DOHH2 (cell line): ENCODE measurements around the gene VILL.
"Not testable (repeated sequence)": the region's sequence is repeated elsewhere in the genome, so short reads cannot be mapped to it uniquely, and the experiment has no call there.

ENCODE experiments used
- CTCF ChIP-seq: fragments of 200-600 bp; sonication (generic); IDR thresholded peaks from one replicate; pipeline ENCODE4 v1.5.1; 2014; ENCODE audit warnings: antibody characterized with exemption, mild to moderate bottlenecking, low read depth, low read length; ENCODE audit not compliant: poor library complexity, severe bottlenecking
- EZH2phosphoT487 ChIP-seq: fragments of 200-600 bp; sonication (generic); IDR thresholded peaks from 2 replicates; pipeline ENCODE4 v1.6.1; 2017; ENCODE audit warnings: borderline replicate concordance, mild to moderate bottlenecking, antibody characterized with exemption, low read length, moderate library complexity, mixed read lengths

- not testable (repeated sequence) for TF ChIP-seq CTCF, EZH2phosphoT487
Measured at GRCh38 chr3:38053286-38053685, 62.7 kb downstream of the VILL start.
